HEK293 (cell line): ENCODE data around the gene FAM124A.

ENCODE experiments used
- KLF1 ChIP-seq: fragments of 450-650 bp; formaldehyde crosslinking; IDR thresholded peaks from 2 replicates; pipeline ENCODE4 v1.5.1; 2016; ENCODE audit warnings: missing biosample characterization, missing genetic modification characterization
- TCF7L2 ChIP-seq: IDR thresholded peaks from 2 replicates; pipeline ENCODE4 v1.6.1; 2011; ENCODE audit warnings: low read depth, mild to moderate bottlenecking, inconsistent platforms, low read length, moderate library complexity, borderline replicate concordance
- ZNF37A ChIP-seq: fragments of 450-650 bp; IDR thresholded peaks from 2 replicates; pipeline ENCODE4 v1.5.1; 2018; ENCODE audit warnings: missing biosample characterization, missing genetic modification characterization
- ZNF776 ChIP-seq: fragments of 450-650 bp; formaldehyde crosslinking; IDR thresholded peaks from 2 replicates; pipeline ENCODE4 v1.5.0; 2017; ENCODE audit warnings: missing biosample characterization, missing genetic modification characterization, borderline replicate concordance
- TF ChIP-seq, protein P1 (sequence below): fragments of 450-650 bp; formaldehyde crosslinking; IDR thresholded peaks from 2 replicates; pipeline ENCODE4 v1.5.1; 2016; ENCODE audit warnings: missing biosample characterization, missing genetic modification characterization
- TF ChIP-seq, protein P2 (sequence below): sonication (generic); formaldehyde crosslinking; IDR thresholded peaks from 2 replicates; pipeline ENCODE4 v1.8.1; 2022; ENCODE audit warnings: mild to moderate bottlenecking, moderate library complexity, missing genetic modification reagents

DNA sequence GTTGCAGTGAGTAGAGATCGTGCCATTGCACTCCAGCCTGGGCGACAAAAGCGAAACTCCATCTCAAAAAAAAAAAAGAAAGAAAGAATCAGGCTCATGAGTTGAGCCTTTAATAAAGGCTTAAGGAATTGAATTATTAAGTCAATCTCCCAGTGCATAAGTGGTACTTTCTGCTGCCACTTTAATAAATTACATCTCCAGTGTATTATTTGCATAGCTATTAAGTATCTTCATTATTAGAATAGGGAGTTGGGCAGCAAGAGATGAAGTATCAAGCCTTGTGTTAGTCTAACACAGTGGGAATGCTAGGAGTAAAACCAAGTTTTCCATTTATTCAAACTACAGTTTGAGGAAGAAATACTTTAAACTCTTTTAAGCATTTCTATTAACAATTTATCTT is 15.6 kb upstream of the FAM124A start:
- no peak for TF ChIP-seq ZNF776 (tag by site-specific recombination)
- TF ChIP-seq, protein P1, sequence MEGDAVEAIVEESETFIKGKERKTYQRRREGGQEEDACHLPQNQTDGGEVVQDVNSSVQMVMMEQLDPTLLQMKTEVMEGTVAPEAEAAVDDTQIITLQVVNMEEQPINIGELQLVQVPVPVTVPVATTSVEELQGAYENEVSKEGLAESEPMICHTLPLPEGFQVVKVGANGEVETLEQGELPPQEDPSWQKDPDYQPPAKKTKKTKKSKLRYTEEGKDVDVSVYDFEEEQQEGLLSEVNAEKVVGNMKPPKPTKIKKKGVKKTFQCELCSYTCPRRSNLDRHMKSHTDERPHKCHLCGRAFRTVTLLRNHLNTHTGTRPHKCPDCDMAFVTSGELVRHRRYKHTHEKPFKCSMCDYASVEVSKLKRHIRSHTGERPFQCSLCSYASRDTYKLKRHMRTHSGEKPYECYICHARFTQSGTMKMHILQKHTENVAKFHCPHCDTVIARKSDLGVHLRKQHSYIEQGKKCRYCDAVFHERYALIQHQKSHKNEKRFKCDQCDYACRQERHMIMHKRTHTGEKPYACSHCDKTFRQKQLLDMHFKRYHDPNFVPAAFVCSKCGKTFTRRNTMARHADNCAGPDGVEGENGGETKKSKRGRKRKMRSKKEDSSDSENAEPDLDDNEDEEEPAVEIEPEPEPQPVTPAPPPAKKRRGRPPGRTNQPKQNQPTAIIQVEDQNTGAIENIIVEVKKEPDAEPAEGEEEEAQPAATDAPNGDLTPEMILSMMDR (tag by site-specific recombination): no peak
- TF ChIP-seq TCF7L2: no peak
- TF ChIP-seq ZNF37A (tag by site-specific recombination): no peak
- no peak for TF ChIP-seq KLF1 (tag by site-specific recombination)
- TF ChIP-seq, protein P2, sequence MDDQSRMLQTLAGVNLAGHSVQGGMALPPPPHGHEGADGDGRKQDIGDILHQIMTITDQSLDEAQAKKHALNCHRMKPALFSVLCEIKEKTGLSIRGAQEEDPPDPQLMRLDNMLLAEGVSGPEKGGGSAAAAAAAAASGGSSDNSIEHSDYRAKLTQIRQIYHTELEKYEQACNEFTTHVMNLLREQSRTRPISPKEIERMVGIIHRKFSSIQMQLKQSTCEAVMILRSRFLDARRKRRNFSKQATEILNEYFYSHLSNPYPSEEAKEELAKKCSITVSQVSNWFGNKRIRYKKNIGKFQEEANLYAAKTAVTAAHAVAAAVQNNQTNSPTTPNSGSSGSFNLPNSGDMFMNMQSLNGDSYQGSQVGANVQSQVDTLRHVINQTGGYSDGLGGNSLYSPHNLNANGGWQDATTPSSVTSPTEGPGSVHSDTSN: no peak
